Activated naive CD4-positive, alpha-beta T cell (primary cell): ENCODE measurements around the gene TERB1.

Experiments
- DNase-seq, 4 experiments: peaks; one replicate each; lab custom pipeline; 2025; lab: John Stamatoyannopoulos, UW

TERB1 gene, protein sequence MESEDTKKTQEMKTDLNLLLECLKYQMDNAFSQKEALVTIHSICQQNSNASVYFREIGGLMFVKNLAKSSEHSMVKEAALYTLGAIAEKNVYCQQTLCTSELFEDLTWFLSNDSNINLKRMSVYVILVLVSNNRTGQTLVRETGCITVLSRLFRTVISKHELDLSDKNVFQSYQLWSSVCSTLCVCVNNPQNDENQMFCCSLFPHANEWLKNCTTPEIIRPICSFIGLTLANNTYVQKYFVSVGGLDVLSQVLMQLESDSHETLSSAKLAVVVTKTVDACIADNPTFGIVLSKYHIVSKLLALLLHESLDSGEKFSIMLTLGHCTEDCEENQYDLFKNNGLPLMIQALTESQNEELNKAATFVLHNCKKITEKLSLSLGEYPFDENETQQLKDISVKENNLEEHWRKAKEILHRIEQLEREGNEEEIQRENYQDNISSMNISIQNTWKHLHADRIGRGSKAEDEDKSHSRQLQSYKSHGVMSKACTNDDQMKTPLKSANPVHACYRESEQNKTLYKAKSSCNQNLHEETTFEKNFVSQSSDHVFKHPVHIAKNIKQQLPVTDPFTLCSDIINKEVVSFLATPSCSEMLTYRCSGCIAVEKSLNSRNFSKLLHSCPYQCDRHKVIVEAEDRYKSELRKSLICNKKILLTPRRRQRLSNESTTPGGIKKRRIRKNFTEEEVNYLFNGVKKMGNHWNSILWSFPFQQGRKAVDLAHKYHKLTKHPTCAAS

DNA sequence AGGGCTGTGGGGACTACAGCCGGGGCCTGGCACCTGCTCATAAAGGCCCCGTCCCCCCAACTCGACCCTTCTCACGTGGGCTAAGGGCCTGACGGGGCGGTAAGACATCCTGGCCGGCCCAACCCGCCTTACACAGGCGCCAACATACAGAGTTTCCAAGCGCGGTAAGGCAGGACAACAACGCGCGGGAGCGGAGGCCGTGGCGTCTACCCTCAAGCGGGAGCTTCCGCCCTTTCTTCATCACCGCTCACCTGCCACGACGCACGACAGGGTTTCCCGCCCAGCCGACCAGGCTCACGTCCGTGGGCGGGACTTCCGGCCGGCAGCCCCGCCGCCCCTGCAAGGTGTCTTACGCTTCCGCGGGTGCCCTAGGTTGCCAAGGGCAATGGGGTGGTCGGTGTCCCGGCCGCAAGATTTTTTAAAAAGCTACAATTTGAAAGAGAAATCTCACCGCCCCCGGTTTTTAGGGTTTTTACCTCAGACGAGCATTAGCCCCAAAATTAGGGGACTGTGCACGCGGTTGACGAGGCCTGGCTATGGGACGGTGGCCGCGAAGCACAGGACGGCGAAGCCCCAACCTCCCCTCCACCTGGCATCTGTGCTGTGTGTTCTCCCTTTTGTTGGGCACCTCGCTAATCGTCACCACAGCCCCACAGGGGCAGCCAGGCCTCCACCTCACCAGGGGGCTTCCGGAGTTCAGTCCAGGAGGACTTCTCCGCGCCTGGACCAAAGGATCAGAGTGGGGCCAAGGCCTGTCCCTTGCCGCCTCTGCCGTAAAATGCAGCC lies at the start of gene TERB1:
Gene TERB1, minus strand, starts transcription at position 265 of the 786 bp plus-strand sequence. CDS start 4,786 bp downstream, outside the sequence.
- DNase-seq: no peak

DNA sequence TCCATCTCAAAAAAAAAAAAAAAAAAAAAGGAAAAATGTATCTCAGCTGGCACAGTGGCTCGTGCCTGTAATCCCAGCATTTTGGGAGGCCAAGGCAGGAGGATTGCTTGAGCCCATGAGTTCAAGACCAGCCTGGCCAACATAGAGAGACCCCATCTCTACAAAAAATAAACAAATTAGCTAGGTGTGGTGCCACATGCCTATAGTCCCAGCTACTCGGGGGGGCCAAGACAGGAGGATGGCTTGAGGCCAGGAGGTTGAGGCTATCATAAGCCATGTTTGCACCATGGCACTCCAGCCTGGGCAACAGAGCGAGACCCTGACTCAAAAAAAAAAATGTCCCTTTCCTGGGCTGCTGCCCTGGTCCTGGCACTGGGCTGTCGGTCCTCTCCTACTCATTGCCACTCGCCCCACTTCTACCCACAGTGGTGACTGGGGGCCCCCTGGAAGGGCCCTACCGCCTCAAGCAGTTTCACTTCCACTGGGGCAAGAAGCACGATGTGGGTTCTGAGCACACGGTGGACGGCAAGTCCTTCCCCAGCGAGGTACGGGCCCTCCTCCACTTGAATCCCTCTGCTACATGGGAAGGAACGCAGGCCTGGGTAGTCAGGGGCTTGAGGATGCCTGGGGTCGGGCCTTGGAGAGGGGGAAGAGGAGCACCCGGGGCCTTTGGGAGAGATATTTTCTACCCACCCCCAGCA lies 48.9 kb upstream of the TERB1 start:
- no peak for DNase-seq

DNA sequence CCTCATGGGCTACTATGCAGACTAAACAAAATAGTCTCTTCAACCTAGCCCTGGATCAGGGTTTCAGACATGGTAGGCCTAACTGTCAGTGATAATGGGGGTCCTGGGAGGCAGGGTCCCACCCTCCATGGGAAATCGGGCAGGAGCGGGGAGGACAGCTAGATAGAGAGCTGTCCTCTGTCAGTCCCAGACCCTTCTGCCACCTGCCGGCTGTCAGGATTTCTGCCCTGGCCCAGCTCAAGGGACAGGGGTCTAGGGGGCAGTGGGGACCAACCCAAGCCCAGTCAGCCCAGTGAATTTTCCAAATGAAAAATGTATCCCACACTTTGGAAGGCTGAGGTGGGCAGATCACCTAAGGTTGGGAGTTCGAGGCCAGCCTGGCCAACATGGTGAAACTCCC lies 48.2 kb upstream of the TERB1 start:
- no peak for DNase-seq

DNA sequence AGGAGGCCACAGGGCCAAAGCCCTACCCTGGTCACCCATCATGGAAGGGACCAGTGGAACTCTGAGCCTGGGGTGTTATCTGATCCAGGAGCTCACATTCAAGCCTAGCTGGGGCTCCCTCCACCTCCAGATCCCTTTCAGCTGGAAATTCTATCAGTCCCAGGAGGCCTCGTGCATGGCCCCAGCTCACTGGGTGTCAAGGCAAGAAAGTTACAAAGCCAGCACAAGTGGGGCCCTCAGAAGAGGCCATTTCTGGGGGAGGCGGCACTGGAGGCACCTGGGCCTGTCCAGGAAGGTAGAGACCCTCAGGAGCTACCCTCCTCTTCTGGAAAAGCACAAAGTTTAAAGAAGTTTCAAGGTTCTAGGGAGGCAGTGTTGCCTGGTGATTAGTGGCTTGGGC lies 47.6 kb upstream of the TERB1 start:
- DNase-seq: no peak

DNA sequence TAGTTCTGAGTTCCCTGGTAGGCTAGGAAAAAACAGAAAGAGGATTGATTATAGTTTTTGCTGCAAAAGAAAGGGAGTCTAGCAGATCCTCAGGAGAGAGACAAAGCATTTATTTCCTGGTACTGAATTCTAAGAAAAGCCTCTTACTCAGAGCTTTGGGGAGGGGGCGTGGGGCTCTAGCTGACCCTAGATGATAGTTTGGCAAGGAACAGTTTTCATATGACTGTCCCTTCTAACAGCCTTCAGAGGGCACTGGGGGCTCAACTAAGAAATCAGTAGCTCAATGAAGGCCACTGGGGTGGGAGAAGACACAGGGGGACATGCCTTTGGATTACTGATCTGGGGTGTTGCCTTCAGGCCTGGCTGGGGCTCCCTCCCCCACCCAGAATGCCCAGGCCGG lies 46.8 kb upstream of the TERB1 start:
- no peak for DNase-seq

DNA sequence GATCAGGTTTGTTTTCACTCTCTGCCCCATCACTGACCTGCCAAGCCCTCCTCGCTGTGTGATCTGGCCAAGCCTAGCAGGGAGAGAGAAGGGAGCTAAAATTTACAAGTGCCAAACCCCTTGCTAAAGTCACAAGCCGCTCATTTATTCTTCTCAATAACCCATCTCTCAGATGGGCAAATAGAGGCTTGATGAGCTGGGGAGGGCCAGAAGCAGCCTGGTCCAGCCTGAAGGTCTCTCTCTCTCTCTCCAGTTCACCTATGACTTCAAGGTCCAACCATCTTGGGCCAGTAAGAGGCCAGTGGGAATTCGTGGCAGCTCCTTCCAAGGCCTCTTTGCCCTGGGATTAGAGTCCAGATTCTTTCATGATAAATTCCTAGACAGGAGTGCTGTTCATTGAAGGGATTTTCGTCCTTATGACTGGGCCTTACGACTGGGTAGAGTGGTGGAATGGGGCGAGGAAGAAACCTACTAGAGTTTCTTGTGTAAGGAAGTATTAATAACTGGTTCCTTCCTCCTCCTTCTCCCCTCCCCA lies 46.2 kb upstream of the TERB1 start:
- DNase-seq: no peak

DNA sequence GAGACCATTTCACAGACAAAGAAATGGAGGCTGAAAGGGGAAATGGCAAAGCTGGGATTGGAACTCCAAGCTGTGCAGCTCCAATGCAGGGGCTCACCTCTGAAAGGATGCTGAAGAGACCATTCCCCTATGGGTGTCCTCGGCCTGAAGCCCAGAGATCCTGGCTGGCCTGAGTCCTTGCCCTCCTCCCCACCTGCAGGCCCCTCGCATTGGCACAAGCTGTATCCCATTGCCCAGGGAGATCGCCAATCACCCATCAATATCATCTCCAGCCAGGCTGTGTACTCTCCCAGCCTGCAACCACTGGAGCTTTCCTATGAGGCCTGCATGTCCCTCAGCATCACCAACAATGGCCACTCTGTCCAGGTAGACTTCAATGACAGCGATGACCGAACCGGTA lies 45.4 kb upstream of the TERB1 start:
- DNase-seq: no peak

DNA sequence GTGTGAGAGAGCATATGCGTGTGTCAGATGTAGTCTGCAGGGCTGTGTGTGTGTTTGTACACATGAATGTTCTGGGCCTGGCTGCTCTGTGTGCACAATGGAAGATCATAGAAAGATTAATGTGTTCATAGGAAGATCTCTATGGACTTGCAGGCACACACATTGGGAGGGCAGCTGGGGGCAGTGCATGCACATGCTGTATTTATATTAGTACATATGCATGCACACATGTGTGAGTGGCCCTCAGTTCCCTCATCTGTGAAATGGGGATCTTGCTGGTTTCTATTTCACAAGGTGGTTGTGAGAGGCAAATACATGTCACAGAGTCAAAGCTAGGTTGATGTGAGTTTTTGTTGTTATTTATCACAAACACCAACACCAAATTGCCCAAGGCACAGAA lies 44.9 kb upstream of the TERB1 start:
- no peak for DNase-seq

DNA sequence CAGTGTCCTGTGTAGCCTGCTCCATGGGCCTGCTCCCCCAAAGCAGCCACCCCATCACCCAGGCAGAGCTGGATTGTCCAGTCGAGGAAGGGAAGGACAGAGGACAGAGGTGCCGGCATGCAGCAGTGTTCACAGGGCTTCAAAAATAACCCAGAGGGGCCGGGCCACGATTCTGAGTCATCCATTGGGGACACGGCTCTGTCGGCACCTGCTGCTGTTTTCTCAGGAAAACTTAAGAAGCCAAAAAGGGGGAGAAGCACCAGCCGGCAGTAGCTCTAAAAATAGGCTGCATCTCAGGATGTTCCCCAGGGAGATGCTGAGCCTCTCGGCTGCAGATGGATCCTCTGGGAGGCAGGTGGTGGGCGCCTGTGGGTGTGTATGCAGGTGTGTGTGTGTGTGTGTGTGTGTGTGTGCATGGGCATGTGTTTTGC lies 44.4 kb upstream of the TERB1 start:
- no peak for DNase-seq

DNA sequence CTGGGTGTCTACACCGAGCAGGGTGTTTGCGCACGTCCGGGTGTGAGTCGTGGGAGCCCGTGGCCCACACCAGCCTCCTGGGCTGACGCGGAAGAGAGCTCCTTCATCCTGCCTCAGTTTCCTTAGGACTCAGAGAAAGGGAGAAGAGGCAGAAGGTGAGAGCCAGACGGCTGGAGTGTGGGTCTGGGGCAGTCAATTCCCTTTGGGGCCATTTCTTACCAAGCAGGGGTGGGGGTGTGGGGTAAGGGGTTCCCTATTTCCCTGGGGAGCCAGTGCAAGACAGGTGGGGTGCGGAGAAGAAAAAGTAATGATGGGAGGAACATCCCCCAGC lies 43.7 kb upstream of the TERB1 start:
- DNase-seq: no peak

DNA sequence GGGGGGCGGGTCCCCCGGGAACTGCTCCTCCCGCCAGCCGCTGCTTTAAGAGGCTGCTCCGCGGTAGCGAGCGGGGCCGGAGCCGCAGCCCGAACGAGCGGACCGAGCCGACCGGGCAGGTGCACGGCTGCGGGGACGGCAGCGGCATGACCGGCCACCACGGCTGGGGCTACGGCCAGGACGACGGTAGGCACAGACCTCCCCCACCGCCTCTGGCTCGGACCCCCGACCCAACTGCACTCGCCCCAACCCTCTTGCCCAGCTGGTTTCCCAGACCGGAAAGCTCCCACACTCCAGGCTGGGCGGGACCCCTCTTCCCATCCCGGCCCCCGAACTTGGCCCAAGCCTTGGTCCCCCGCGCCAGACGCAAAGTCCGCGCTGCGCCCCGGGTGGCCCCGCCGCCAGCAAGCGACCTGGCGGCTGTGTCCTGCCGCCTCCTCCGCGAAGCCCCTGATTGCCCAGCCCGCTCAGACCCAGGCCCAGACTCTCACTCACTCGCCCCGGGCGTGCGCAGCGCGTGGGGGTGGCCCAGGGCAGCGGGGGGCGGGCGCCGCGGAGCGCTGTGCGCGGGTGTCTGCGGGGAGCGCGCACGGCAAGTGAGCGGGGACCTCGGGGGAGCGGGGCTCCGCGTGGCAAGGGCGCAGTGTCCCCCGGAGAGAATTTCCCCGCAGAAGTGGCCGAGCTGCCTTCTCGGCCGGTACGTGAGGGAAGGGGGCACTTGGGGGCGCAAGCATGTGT lies 43.1 kb upstream of the TERB1 start, which contains the start of gene CA7:
Gene CA7, plus strand, starts transcription at position 73 of the 738 bp plus-strand sequence. Its CDS starts 74 bp downstream, at position 147.
- no peak for DNase-seq

DNA sequence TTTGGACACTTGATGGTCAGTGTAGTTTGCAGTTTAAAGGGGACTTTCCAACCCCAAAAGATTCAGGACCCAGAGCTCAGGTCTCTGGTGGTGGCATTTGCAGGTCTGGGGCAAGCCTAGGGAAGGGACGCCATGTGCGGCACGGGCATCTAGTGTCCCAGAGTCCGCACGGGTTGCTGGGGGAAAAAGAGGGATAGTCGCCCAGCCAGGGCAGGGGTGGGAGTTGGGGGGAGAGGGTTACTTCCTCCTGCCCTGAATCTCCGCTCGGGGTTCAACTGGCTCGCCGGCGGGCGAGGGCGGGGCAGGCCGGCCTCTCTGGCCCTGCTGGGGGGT lies 42.6 kb upstream of the TERB1 start:
- no peak for DNase-seq

DNA sequence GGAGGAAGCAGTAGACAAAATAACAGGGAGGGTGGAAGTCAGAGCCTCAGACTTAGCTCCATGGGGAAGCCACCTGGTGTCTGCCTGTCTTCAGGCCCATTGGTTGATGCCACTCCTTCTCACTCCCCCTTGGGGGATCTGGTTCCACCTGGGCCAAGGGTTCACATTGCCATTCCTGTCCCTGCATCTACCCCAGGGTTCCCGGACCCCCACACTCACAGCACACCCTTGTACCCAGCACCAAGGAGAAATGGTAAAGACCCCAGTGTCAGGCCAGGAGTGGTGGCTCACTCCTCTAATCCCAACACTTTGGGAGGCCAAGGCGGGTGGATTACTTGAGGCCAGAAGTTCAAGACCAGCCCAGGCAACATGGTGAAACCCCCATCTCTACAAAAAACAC lies 41.8 kb upstream of the TERB1 start:
- DNase-seq: no peak

DNA sequence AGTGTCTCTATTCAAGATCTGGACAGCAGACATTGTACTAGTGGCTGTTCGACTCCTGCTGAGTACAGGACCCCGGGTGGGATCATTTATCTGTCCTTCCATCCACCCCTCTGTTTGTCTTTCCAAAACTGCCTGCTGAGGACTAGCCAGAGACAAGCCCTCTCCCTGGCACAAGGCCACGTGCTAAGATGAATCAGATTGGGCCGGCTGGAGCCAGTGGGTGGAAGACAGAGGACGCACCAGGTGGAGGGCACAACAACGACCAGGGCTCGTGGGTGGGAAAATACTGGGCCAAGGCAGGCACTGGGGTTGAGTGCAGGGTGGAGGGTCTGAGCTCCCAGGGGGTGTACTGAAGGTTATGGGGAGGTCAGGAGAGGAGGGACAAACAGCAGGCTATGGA lies 41.4 kb upstream of the TERB1 start:
- DNase-seq: no peak

DNA sequence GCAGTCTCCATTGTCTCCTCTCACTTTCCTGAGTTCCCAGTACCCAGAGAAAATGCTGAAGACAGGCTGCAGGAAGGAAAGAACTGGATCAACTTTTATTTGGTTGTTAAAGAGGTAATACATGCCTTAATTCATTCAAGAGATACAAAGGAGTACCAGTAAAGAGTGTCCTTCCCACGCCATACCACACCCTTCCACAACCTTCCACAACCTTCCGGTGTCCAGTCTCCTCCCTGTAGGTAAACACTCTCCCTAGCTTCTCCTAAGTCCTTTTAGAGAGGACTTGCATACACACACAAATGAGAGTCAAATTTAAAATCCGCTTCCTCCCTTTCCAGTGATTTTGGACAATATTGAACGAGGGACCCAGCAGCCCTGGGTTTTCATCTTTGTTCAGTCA lies 40.0 kb upstream of the TERB1 start:
- DNase-seq: no peak

DNA sequence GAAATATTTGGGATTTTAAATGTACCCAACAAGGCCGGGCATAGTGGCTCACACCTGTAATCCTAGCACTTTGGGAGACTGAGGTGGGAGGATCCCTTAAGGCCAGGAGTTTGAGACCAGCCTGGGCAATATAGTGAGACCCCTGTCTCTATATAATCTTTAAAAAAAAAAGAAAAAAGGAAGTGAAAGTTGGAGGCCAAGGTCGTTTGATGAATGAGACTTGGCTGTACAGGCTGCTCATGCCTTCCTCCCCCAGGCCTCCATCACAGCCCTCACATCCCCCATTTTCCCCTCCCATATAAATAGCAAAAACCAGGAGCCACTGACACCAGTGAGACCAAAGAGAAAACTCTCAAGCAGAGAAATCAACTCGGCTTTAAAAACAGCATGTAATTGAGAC lies 39.5 kb upstream of the TERB1 start:
- DNase-seq: no peak

DNA sequence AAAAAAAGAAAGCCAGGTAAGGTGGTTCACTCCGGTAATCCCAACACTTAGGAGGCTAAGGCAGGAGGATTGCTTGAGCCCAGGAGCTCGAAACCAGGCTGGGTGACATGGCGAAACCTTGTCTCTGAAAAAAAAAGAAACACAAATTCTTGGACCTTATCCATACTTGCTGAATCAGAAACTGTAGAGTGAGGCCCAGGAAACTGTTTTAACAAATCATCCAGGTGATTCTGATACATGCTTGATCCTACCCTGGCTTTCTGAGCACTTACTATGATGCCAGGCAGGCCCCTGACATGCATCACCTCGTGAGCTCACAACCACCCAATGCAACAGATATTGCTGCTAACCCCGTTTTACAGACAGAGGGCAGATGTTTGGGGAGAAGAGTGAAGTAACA lies 33.4 kb upstream of the TERB1 start:
- no peak for DNase-seq

DNA sequence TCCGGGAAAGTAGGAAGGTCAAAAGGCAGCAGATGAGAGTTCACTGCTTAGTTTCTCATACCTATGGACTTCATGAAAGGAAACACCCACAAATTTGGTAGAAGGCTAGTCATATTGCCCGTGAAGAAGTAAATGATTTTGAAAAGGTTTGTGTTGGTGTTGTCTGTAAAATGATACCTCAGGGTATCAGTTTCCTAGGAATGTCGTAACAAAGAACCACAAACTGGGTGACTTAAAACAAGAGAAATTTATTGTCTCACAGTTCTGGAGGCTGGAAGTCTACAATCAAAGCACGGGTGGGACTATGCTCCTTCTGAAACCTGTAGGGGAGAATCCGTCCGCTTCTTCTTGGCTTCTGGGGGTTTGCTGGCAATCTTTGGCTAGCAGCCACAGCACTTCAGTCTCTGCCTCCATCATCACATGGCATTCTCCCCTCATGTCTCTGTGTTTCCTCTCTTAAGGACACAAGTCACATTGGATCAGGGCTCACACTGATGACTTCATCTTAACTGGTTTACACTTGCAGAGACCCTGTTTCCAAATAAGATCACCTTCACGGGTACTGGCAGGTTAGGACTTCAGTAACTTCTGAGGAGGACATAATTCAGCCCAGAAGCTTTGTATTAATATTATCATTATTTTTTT lies 31.4 kb upstream of the TERB1 start:
- no peak for DNase-seq

DNA sequence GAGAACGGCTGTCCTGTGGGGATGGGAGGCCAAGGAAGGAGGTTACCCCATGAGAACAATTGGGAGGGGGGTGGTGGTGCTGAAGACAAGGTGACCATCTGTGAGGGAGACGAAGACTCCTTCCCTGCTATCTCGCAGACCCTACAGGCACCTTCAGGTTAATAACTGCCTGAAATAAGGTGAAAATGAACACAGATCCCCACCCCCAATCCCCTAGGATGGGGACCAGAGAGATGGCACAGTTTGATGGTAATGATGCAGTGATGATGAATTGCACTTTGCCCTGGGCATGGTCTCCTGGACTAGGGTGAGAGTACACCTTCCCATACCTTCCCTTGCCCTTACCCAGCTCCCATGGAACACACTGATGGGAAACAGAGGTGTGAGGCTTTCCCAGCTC lies 30.8 kb upstream of the TERB1 start:
- no peak for DNase-seq
